HepG2 (cell line): ENCODE measurements around the gene USP32. TPM values are rescaled to one million over a fixed set of nuclear protein-coding genes. Genes with fewer than 3 reads are reported as not detected.

Source experiments
- AHDC1 ChIP-seq: sonication (generic); formaldehyde crosslinking; IDR thresholded peaks from 2 replicates; pipeline ENCODE4 v1.5.1; 2020; ENCODE audit warnings: mild to moderate bottlenecking, missing genetic modification reagents, borderline replicate concordance
- ATF1 ChIP-seq: IDR thresholded peaks from 2 replicates; pipeline ENCODE4 v1.6.1; 2016; ENCODE audit warnings: mild to moderate bottlenecking, control low read depth
- BCL6 ChIP-seq: IDR thresholded peaks from 2 replicates; pipeline ENCODE4 v1.6.1; 2016; ENCODE audit warnings: missing genetic modification reagents, missing compliant biosample characterization
- BRF2 ChIP-seq: sonication (generic); formaldehyde crosslinking; IDR thresholded peaks from 2 replicates; pipeline ENCODE4 v1.8.1; 2022; ENCODE audit warnings: mild to moderate bottlenecking, missing genetic modification reagents
- CEBPB ChIP-seq: IDR thresholded peaks from 2 replicates; pipeline ENCODE4 v1.6.1; 2011; ENCODE audit warnings: low read depth, low read length, improper control_type of control experiment, borderline replicate concordance
- ELF3 ChIP-seq: IDR thresholded peaks from 2 replicates; pipeline ENCODE4 v1.6.1; 2016; ENCODE audit warnings: missing genetic modification reagents, missing compliant biosample characterization
- GZF1 ChIP-seq: sonication (generic); formaldehyde crosslinking; IDR thresholded peaks from 2 replicates; pipeline ENCODE4 v1.5.1; 2020; ENCODE audit warnings: mild to moderate bottlenecking, missing genetic modification reagents
- MAFF ChIP-seq: IDR thresholded peaks from 2 replicates; pipeline ENCODE4 v1.6.1; 2011; ENCODE audit warnings: low read depth, low read length, improper control_type of control experiment
- POGK ChIP-seq: sonication (generic); formaldehyde crosslinking; conservative IDR thresholded peaks from 2 replicates; pipeline ENCODE4 v1.8.0; 2022; ENCODE audit warnings: mild to moderate bottlenecking, moderate library complexity, missing genetic modification reagents
- SMAD1 ChIP-seq: sonication (generic); formaldehyde crosslinking; IDR thresholded peaks from 2 replicates; pipeline ENCODE4 v1.4.0; 2020; ENCODE audit warnings: missing genetic modification reagents, low read depth, mild to moderate bottlenecking, borderline replicate concordance
- ZNF225 ChIP-seq: sonication (generic); formaldehyde crosslinking; IDR thresholded peaks from 2 replicates; pipeline ENCODE4 v1.4.0; 2020; ENCODE audit warnings: mild to moderate bottlenecking, missing genetic modification reagents
- ZNF614 ChIP-seq: IDR thresholded peaks from 2 replicates; pipeline ENCODE4 v1.6.1; 2018; ENCODE audit warnings: missing biosample characterization, missing genetic modification reagents, inconsistent platforms, borderline replicate concordance
- polyA plus RNA-seq, 8 experiments: library from polyadenylated mRNA; depleted of rRNA in 3 of 8; stranded (reverse) in 7 of 8; unstranded in 1 of 8; fragments of >200 nt; fragmentation: Illumina TruSeq in 4 of 8; extraction: Trizol in 4 of 8; gene quantifications; 2 replicates each; pipeline versions ENCODE4 v1.2.1 to v1.2.3, GENCODE V29; 2011 to 2016; ENCODE audit warnings: low read depth in 4 of 8, missing spikeins in 1 of 8, mixed read lengths in 1 of 8; ENCODE audit not compliant: insufficient read depth in 1 of 8
- total RNA-seq, 5 experiments: library from RNA; depleted of rRNA; stranded (reverse); fragments of >200 nt; fragmentation: Illumina TruSeq; extraction: Trizol; gene quantifications; 2 replicates each; pipeline ENCODE4 v1.2.3, GENCODE V29; 2016; ENCODE audit warnings: low read depth in 1 of 5
- TF ChIP-seq, protein P1 (sequence below): sonication (generic); formaldehyde crosslinking; conservative IDR thresholded peaks from 2 replicates; pipeline ENCODE4 v1.4.0; 2020; ENCODE audit warnings: mild to moderate bottlenecking, missing genetic modification reagents, moderate library complexity

Gene USP32
- total and polyA plus RNA-seq, 2 of the 13 experiments (the other 11 are each of a cell fraction or from before 2014, with no cell fraction given): 24.9 to 39.9 TPM

GRCh38 chr17:60371818-60372510 lies 20.0 kb downstream of the USP32 start (continued):
- TF ChIP-seq, protein P1, sequence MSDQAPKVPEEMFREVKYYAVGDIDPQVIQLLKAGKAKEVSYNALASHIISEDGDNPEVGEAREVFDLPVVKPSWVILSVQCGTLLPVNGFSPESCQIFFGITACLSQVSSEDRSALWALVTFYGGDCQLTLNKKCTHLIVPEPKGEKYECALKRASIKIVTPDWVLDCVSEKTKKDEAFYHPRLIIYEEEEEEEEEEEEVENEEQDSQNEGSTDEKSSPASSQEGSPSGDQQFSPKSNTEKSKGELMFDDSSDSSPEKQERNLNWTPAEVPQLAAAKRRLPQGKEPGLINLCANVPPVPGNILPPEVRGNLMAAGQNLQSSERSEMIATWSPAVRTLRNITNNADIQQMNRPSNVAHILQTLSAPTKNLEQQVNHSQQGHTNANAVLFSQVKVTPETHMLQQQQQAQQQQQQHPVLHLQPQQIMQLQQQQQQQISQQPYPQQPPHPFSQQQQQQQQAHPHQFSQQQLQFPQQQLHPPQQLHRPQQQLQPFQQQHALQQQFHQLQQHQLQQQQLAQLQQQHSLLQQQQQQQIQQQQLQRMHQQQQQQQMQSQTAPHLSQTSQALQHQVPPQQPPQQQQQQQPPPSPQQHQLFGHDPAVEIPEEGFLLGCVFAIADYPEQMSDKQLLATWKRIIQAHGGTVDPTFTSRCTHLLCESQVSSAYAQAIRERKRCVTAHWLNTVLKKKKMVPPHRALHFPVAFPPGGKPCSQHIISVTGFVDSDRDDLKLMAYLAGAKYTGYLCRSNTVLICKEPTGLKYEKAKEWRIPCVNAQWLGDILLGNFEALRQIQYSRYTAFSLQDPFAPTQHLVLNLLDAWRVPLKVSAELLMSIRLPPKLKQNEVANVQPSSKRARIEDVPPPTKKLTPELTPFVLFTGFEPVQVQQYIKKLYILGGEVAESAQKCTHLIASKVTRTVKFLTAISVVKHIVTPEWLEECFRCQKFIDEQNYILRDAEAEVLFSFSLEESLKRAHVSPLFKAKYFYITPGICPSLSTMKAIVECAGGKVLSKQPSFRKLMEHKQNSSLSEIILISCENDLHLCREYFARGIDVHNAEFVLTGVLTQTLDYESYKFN (CRISPR knock-in tag): 0 out of 2 replicates have a peak, but pooled peaks have one; percentile 38
- TF ChIP-seq AHDC1 (CRISPR knock-in tag) (0 out of 2 replicates have a peak, but pooled peaks have one; percentile 28), ELF3 (CRISPR knock-in tag) (0 out of 2 replicates have a peak, but pooled peaks have one; percentile 22), CEBPB (peak; percentile 59; the same call in 1 of the 2 replicates), GZF1 (CRISPR knock-in tag) (no peak), BRF2 (CRISPR knock-in tag) (no peak), BCL6 (CRISPR knock-in tag) (peak; percentile 61; the same call in 1 of the 2 replicates), ZNF614 (no peak), ZNF225 (CRISPR knock-in tag) (no peak), SMAD1 (no peak), ATF1 (no peak), POGK (CRISPR knock-in tag) (0 out of 2 replicates have a peak, but pooled peaks have one; percentile 27), MAFF (peak; percentile 8; the same call in 1 of the 2 replicates)
